OCI-LY7 (cell line): ENCODE results near the gene UPB1. TPM values are rescaled to one million over a fixed set of nuclear protein-coding genes. Genes with fewer than 3 reads are reported as not detected.

Experiments
- Bru-seq: library from RNA; stranded (reverse); fragments of 400-500 nt; gene quantifications from one replicate; lab custom pipeline; 2021; lab: Mats Ljungman, UMichigan
- BruChase-seq, 2 experiments: library from RNA; stranded (reverse); fragments of 400-500 nt; gene quantifications; one replicate each; lab custom pipeline; 2021; lab: Mats Ljungman, UMichigan
- BruUV-seq: library from RNA; stranded (reverse); fragments of 400-500 nt; replicated peaks from 2 replicates; lab custom pipeline; 2021; lab: Mats Ljungman, UMichigan
- CTCF ChIA-PET: fragments of 300-600 bp; sonication (Branson Sonifier 250); formaldehyde crosslinking; loops from one replicate; lab custom pipeline; 2022; ENCODE audit warnings: antibody characterized with exemption; ENCODE audit not compliant: unreplicated experiment; lab: Charles Lee
- POLR2A ChIA-PET: fragments of 300-600 bp; sonication (Branson Sonifier 250); formaldehyde crosslinking; loops from one replicate; lab custom pipeline; 2022; ENCODE audit warnings: antibody characterized with exemption; lab: Charles Lee
- DNase-seq: peaks from one replicate; pipeline ENCODE4 v3.0.0-alpha.2; 2015; ENCODE audit warnings: low spot score
- H2AFZ ChIP-seq: fragments of 200-600 bp; sonication (generic), shearing (Covaris generic); 2 replicates; pipeline ENCODE4 v1.6.1; 2014; ENCODE audit warnings: mild to moderate bottlenecking, antibody characterized with exemption, low read length, moderate library complexity
- H3K27ac ChIP-seq: fragments of 200-600 bp; sonication (generic); 2 replicates; pipeline ENCODE4 v1.5.1; 2014; ENCODE audit warnings: mixed run types, low read depth, mild to moderate bottlenecking, moderate library complexity, low read length, inconsistent platforms; ENCODE audit not compliant: poor library complexity, severe bottlenecking
- H3K36me3 ChIP-seq: fragments of 200-600 bp; sonication (generic); 2 replicates; pipeline ENCODE4 v1.6.1; 2014; ENCODE audit warnings: mild to moderate bottlenecking, antibody characterized with exemption, low read length, moderate library complexity, mixed read lengths; ENCODE audit not compliant: insufficient read depth
- H3K4me1 ChIP-seq: fragments of 200-600 bp; sonication (generic); 2 replicates; pipeline ENCODE4 v1.5.1; 2014; ENCODE audit warnings: mild to moderate bottlenecking, low read length; ENCODE audit not compliant: insufficient read depth, poor library complexity, severe bottlenecking
- H3K4me2 ChIP-seq: fragments of 200-600 bp; sonication (generic); 2 replicates; pipeline ENCODE4 v1.6.1; 2014; ENCODE audit warnings: mild to moderate bottlenecking, low read length
- H3K4me3 ChIP-seq: fragments of 200-600 bp; sonication (generic); 2 replicates; pipeline ENCODE4 v1.5.1; 2014; ENCODE audit warnings: mild to moderate bottlenecking, low read depth, low read length; ENCODE audit not compliant: poor library complexity, severe bottlenecking
- H3K79me2 ChIP-seq: fragments of 200-600 bp; sonication (generic); 2 replicates; pipeline ENCODE4 v1.6.1; 2016; ENCODE audit warnings: low read depth, mild to moderate bottlenecking, low read length, moderate library complexity, mixed read lengths; ENCODE audit not compliant: insufficient read depth
- H3K9me2 ChIP-seq: fragments of 200-600 bp; sonication (generic); 2 replicates; pipeline ENCODE4 v1.6.1; 2016; ENCODE audit warnings: mild to moderate bottlenecking, low read length, mixed read lengths; ENCODE audit not compliant: insufficient read depth
- H3K9me3 ChIP-seq: fragments of 200-600 bp; sonication (generic); 2 replicates; pipeline ENCODE4 v1.6.1; 2014; ENCODE audit warnings: mild to moderate bottlenecking, mixed run types, low read length, mixed read lengths
- H4K20me1 ChIP-seq: fragments of 200-600 bp; sonication (generic); 2 replicates; pipeline ENCODE4 v1.6.1; 2014; ENCODE audit warnings: mild to moderate bottlenecking, antibody characterized with exemption, low read length, moderate library complexity, mixed read lengths; ENCODE audit not compliant: insufficient read depth
- EZH2phosphoT487 ChIP-seq: fragments of 200-600 bp; sonication (generic); IDR thresholded peaks from 2 replicates; pipeline ENCODE4 v1.6.1; 2018; ENCODE audit warnings: low read depth, borderline replicate concordance, mild to moderate bottlenecking, mixed run types, antibody characterized with exemption, low read length, moderate library complexity, mixed read lengths
- intact Hi-C: fragments of 100-400 bp; cut with micrococcal nuclease; formaldehyde crosslinking; loops from one replicate; pipeline ENCODE4 v1.10.0; 2022; ENCODE audit not compliant: unreplicated experiment
- long read RNA-seq: library from polyadenylated mRNA; stranded (forward); transcript quantifications from one replicate; pipeline ENCODE4 v2.0.0, GENCODE V29; 2022
- total RNA-seq, 2 experiments: library from RNA; depleted of rRNA in 1 of 2; stranded (reverse); fragments of >200 nt in 1 of 2; shearing (Covaris generic) in 1 of 2; gene quantifications; 2 replicates each; pipeline ENCODE4 v1.2.3, GENCODE V29; 2014 to 2022
- TF ChIP-seq, protein P1 (sequence below): fragments of 200-600 bp; sonication (generic); conservative IDR thresholded peaks from 2 replicates; pipeline ENCODE4 v1.5.1; 2014; ENCODE audit warnings: mild to moderate bottlenecking, antibody characterized with exemption, low read length, moderate library complexity, mixed read lengths

UPB1 gene
- total RNA-seq (2014; rRNA removed; shearing (Covaris generic)) = 0.13 and 0.69 TPM in 2 replicates
- total RNA-seq (2022) = 0.70 and 0.85 TPM in 2 replicates
- percentile 23 among the genes with signal in this experiment for Bru-seq, nascent RNA
- percentile 19 among the genes with signal in this experiment for BruChase-seq, experiment 1, labeled RNA remaining after a 6-hour chase
- percentile 26 among the genes with signal in this experiment for BruChase-seq, experiment 2, labeled RNA remaining after a 2-hour chase
- long read RNA-seq = 0 reads

GRCh38 chr22:24494528-24495364 lies at the start of gene UPB1:
TSS of gene UPB1 (plus strand) at chr22:24495332. CDS start at chr22:24495404, 72 bp downstream.
- POLR2A ChIA-PET = no interaction called here
- intact Hi-C loops = no loop called here
- Histone ChIP-seq H4K20me1 (no peaks in the 10 kb centered on the region), H3K36me3 (no peaks in the 10 kb centered on the region), H2AFZ (no peak within 1 kb of the TSS), H3K9me2 (no peaks in the 10 kb centered on the region), H3K4me2 (no peak within 1 kb of the TSS), H3K4me3 (no peak within 1 kb of the TSS), H3K27ac (no peak within 1 kb of the TSS), H3K4me1 (no peaks in the 10 kb centered on the region), H3K9me3 (no peaks in the 10 kb centered on the region), H3K79me2 (no peaks in the 10 kb centered on the region)
- DNase-seq = no peak
- no TSS peak for BruUV-seq
- CTCF ChIA-PET = no interaction called here
- TF ChIP-seq EZH2phosphoT487 = no peak
- TF ChIP-seq, protein P1, sequence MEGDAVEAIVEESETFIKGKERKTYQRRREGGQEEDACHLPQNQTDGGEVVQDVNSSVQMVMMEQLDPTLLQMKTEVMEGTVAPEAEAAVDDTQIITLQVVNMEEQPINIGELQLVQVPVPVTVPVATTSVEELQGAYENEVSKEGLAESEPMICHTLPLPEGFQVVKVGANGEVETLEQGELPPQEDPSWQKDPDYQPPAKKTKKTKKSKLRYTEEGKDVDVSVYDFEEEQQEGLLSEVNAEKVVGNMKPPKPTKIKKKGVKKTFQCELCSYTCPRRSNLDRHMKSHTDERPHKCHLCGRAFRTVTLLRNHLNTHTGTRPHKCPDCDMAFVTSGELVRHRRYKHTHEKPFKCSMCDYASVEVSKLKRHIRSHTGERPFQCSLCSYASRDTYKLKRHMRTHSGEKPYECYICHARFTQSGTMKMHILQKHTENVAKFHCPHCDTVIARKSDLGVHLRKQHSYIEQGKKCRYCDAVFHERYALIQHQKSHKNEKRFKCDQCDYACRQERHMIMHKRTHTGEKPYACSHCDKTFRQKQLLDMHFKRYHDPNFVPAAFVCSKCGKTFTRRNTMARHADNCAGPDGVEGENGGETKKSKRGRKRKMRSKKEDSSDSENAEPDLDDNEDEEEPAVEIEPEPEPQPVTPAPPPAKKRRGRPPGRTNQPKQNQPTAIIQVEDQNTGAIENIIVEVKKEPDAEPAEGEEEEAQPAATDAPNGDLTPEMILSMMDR = no peak

DNA sequence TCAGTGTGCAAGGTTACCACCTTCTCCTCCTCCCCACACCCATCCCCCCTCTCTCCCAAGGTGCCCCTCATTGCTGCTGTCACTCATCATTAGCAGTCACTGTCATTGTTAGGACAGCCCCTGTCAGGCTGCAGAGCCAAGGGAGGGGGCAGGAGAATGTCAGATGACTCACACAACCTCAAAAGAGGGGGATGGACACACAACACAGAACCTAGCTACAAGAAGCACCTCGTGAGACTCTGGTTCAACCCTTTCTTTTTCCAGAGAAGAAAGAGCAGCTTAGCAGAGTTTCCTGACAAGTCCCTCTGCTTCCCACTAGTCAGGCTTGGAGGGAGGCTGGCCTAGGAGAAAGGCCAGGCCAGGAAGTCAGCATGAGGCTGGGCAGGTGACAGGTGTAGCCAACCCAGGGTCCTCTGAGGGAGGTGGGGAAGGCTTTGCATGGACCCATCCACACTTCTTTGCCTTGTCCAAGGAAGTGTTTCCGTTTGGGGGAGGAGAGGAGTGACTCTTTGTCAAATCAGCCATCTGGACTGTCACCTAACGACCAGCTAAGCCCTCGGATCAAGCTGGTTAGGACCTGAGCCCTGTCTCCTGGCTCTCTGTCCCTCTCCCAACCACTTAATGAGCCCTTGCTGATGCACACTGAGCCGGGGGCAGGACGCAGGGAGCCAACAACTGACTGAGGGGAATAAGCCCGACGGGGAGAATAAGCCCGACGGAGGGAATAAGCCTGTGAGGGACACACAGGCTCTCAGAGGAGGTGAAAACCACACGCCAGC lies 49.5 kb upstream of the UPB1 start:
- no peak overlapping the region for H3K4me3 ChIP-seq
- no peaks in the 10 kb centered on the region for H3K79me2 ChIP-seq
- peaks cover 37% of the 10 kb centered on the region for H3K36me3 ChIP-seq
- peaks cover 7% of the 10 kb centered on the region for H3K4me1 ChIP-seq
- no peak for TF ChIP-seq EZH2phosphoT487
- TF ChIP-seq, protein P1 = no peak
- no peak for DNase-seq
- H4K20me1 ChIP-seq = no peaks in the 10 kb centered on the region
- intact Hi-C loops = no loop called here
- H2AFZ ChIP-seq = no peak overlapping the region
- POLR2A ChIA-PET = no interaction called here
- H3K9me2 ChIP-seq = no peaks in the 10 kb centered on the region
- no peaks in the 10 kb centered on the region for H3K9me3 ChIP-seq
- BruUV-seq = no TSS peak
- H3K4me2 ChIP-seq = no peak overlapping the region
- no peak overlapping the region for H3K27ac ChIP-seq
- CTCF ChIA-PET = no interaction called here
